Stomach (tissue), 9 donors: Measurements from ENCODE around the gene ARF6. TPM values are rescaled to one million over a fixed set of nuclear protein-coding genes. Genes with fewer than 3 reads are reported as not detected.

Experiments
- DNase-seq, 2 donors: peaks; one replicate each; pipeline versions ENCODE4 v3.0.0 to v3.0.0-alpha.2; 2013 to 2019
- H3K27ac ChIP-seq, 5 donors: fragments of 200-600 bp in 4 of 5; sonication (generic) in 4 of 5; one replicate each; pipeline ENCODE4 v1.5.1; 2013 to 2019; ENCODE audit warnings: mild to moderate bottlenecking in 1 of 5, moderate library complexity in 1 of 5
- H3K27me3 ChIP-seq, 3 donors: fragments of 200-600 bp; sonication (generic); one replicate each; pipeline ENCODE4 v1.5.1; 2017 to 2019; ENCODE audit warnings: mixed run types in 1 of 3
- H3K36me3 ChIP-seq, 4 donors: fragments of 200-600 bp; sonication (generic); 1 replicate in 3 of 4; 2 replicates in 1 of 4; pipeline ENCODE4 v1.5.1; 2016 to 2019
- H3K4me1 ChIP-seq, 4 donors: fragments of 200-600 bp; sonication (generic); one replicate each; pipeline ENCODE4 v1.5.1; 2016 to 2019
- H3K4me3 ChIP-seq, 4 donors: fragments of 200-600 bp; sonication (generic) in 3 of 4; one replicate each; pipeline ENCODE4 v1.5.1; 2016 to 2019; ENCODE audit warnings: mild to moderate bottlenecking in 1 of 4
- H3K9me3 ChIP-seq, 4 donors: fragments of 200-600 bp; sonication (generic); one replicate each; pipeline ENCODE4 v1.5.1; 2016 to 2019
- CTCF ChIP-seq, 7 experiments: fragments of 450-650 bp in 4 of 7; fragments of 200-600 bp in 3 of 7; sonication (generic) in 3 of 7; IDR thresholded peaks; one replicate each; pipeline ENCODE4 v1.5.1; 2016 to 2019; ENCODE audit warnings: antibody characterized with exemption in 7 of 7, control low read depth in 2 of 7, mild to moderate bottlenecking in 1 of 7
- EP300 ChIP-seq: sonication (generic); formaldehyde crosslinking; IDR thresholded peaks from one replicate; pipeline ENCODE4 v1.6.1; 2017; ENCODE audit warnings: antibody characterized with exemption
- POLR2A ChIP-seq, 4 donors: fragments of 450-650 bp; IDR thresholded peaks; one replicate each; pipeline ENCODE4 v1.6.1; 2016; ENCODE audit warnings: antibody characterized with exemption in 4 of 4, control low read depth in 2 of 4, mild to moderate bottlenecking in 1 of 4, moderate library complexity in 1 of 4
- POLR2AphosphoS5 ChIP-seq, 3 donors: sonication (generic); formaldehyde crosslinking; IDR thresholded peaks; one replicate each; pipeline ENCODE4 v1.6.1; 2016; ENCODE audit warnings: antibody characterized with exemption in 3 of 3
- WGBS, 5 donors: extraction: QIAGEN DNeasy Blood & Tissue Kit in 3 of 5; methylation state at CpG; one replicate each; pipeline versions ENCODE4 v1.1.5 to v1.1.7; 2013 to 2018; 5-methylcytosine and 5-hydroxymethylcytosine counted together
- intact Hi-C: fragments of 100-400 bp; cut with DNase I; formaldehyde crosslinking; loops from one replicate; pipeline ENCODE4 v1.15.1; 2023; ENCODE audit warnings: low total_unique reads
- polyA plus RNA-seq, 3 donors: library from polyadenylated mRNA; stranded (reverse); fragments of 200-250 nt; gene quantifications; one replicate each; pipeline ENCODE4 v1.2.3, GENCODE V29; 2013
- total RNA-seq, 5 donors: library from RNA; depleted of rRNA; stranded (reverse); fragments of >200 nt; gene quantifications; one replicate each; pipeline versions ENCODE4 v1.1.0 to v1.2.3, GENCODE V29; 2014 to 2016
- donor health status: healthy with polysubstance abuse.
- donor health status: Bipolar disorder and iron deficiency.
- donor health status: healthy.

The ARF6 gene
- total and polyA plus RNA-seq, 8 donors, result 19.8 to 104 (median 48.4) TPM

DNA sequence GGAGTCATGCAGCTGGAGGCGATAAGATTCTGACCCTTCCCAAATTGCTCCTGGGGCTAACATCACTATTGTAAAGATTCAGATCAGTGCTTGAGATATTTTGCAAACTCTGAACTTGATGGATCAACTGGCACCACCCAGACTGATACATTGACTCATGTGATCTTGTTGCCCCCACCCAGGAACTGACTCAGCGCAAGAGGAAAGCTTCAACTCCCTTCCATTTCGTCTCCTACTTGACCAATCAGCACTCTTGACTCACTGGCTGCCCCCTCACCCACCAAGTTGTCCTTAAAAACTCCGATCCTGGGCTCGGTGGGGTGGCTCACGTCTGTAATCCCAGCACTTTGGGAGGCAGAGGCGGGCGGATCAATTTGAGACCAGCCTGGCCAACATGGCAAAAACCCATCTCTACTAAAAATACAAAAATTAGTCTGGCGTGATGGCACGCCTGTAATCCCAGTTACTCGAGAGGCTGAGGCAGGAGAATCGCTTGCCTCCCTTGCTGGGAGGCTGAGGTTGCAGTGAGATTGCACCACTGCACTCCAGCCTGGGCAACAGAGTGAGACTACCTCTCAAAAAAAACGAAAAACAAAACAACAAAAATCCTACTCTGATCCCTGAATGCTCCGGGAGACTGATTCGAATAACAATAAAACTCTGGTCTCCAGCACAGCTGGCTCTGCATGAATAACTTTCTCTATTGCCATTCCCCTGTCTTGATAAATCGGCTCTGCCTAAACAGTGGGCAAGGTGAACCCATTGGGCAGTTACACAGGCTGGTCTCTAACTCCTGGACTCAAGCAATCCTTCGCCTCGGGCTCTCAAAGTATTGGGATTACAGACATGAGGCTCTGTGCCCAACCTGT lies 9.8 kb upstream of the ARF6 start:
- no peak overlapping the region for H3K4me3 ChIP-seq
- peaks cover 0 to 11% (median 0%) of the 10 kb centered on the region in 4 donors for H3K4me1 ChIP-seq
- 81 to 88% (median 83%) methylated on average over 17 to 18 of the region's 18 CpGs for WGBS, 5 donors
- H3K27ac ChIP-seq, result peak overlapping the region in 1 of 5 donors; percentile 24
- DNase-seq, result no peak
- H3K27me3 ChIP-seq, result no peaks in the 10 kb centered on the region
- TF ChIP-seq EP300, result no peak
- TF ChIP-seq POLR2A (IDR thresholded peaks at IDR 0.05), result no peak
- TF ChIP-seq POLR2AphosphoS5 (IDR thresholded peaks at IDR 0.05), result no peak
- no peak for TF ChIP-seq CTCF (IDR thresholded peaks at IDR 0.05)
- no peaks in the 10 kb centered on the region for H3K36me3 ChIP-seq
- intact Hi-C loops, result loop anchor here (10.0 kb wide), 1 partner anchor 222 kb away; no protein-coding TSS in a partner anchor
- no peaks in the 10 kb centered on the region for H3K9me3 ChIP-seq

DNA sequence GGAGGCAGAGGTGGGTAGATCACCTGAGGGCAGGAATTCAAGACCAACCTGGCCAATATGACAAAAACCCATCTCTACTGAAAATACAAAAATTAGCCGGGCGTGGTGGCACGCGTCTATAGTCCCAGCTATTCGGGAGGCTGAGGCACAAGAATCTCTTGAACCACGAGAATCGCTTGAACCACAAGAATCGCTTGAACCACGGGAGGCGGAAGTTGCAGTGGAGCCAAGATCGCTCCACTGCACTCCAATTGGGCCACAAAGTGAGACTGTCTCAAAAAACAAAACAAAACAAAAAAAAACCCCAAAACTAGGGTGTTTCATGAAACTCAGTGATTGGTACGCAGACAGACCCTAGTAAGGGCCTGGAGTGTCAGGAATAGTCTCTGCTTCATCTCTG lies 6.4 kb upstream of the ARF6 start:
- intact Hi-C loops, result loop anchor here (10.0 kb wide), 1 partner anchor 218 kb away; no protein-coding TSS in a partner anchor
- Histone ChIP-seq H3K4me1 (peaks cover 0 to 6% (median under 1%) of the 10 kb centered on the region in 4 donors), H3K9me3 (no peaks in the 10 kb centered on the region), H3K27ac (no peak overlapping the region), H3K27me3 (no peaks in the 10 kb centered on the region), H3K4me3 (no peak overlapping the region), H3K36me3 (no peaks in the 10 kb centered on the region)
- 88 to 96% (median 94%) methylated on average over 12 of the region's 12 CpGs for WGBS, 5 donors
- TF ChIP-seq POLR2AphosphoS5 (IDR thresholded peaks at IDR 0.05) (no peak), EP300 (no peak), CTCF (IDR thresholded peaks at IDR 0.05) (no peak), POLR2A (IDR thresholded peaks at IDR 0.05) (no peak)
- no peak for DNase-seq

- intact Hi-C loops, result loop anchor here (10.0 kb wide), 1 partner anchor 217 kb away; no protein-coding TSS in a partner anchor
- 76 to 88% (median 81%) methylated on average over 2 of the region's 2 CpGs for whole genome bisulfite sequencing, 5 donors
- Histone ChIP-seq H3K9me3 (no peaks in the 10 kb centered on the region), H3K4me1 (peaks cover 5 to 10% (median 7%) of the 10 kb centered on the region in 4 donors), H3K27me3 (no peaks in the 10 kb centered on the region), H3K27ac (no peak overlapping the region), H3K36me3 (no peaks in the 10 kb centered on the region), H3K4me3 (no peak overlapping the region)
- DNase-seq, result no peak
- TF ChIP-seq POLR2A (IDR thresholded peaks at IDR 0.05) (no peak), EP300 (no peak), POLR2AphosphoS5 (IDR thresholded peaks at IDR 0.05) (no peak), CTCF (IDR thresholded peaks at IDR 0.05) (no peak)
These were observed 4.6 kb upstream of the ARF6 start for GRCh38 chr14:49888293-49888692.

- 1 to 2% (median 1%) methylated on average over 11 to 12 of the region's 12 CpGs for WGBS, 5 donors
- H3K36me3 ChIP-seq, result peaks cover 0 to 5% (median 2%) of the 10 kb centered on the region in 4 donors
- no peaks in the 10 kb centered on the region for H3K27me3 ChIP-seq
- intact Hi-C loops, result no loop called here
- peak overlapping the region; percentile 99 to 100 (median 100) for H3K27ac ChIP-seq
- no peaks in the 10 kb centered on the region for H3K9me3 ChIP-seq
- H3K4me1 ChIP-seq, result peaks cover 25 to 41% (median 31%) of the 10 kb centered on the region in 4 donors
- H3K4me3 ChIP-seq, result peak overlapping the region; percentile 63 to 99 (median 95)
- peak; percentile 57 to 92 for DNase-seq
- TF ChIP-seq EP300, result no peak
- TF ChIP-seq CTCF (IDR thresholded peaks at IDR 0.05), result peak in 1 of 7 experiments; percentile 16
These were observed 614 bp upstream of the ARF6 start for GRCh38 chr14:49892301-49892635.
